H1 (cell line): ENCODE measurements around the gene SLC24A3. TPM values are rescaled to one million over a fixed set of nuclear protein-coding genes. Genes with fewer than 3 reads are reported as not detected.

Experiments
- CTCF ChIA-PET: fragments of 300-600 bp; sonication (Branson Sonifier 250); formaldehyde crosslinking; loops from one replicate; lab custom pipeline; 2021; ENCODE audit not compliant: partially characterized antibody; lab: Charles Lee
- POLR2A ChIA-PET: fragments of 300-600 bp; sonication (Branson Sonifier 250); formaldehyde crosslinking; loops from one replicate; lab custom pipeline; 2021; ENCODE audit warnings: inconsistent platforms; ENCODE audit not compliant: partially characterized antibody; lab: Charles Lee
- DNase-seq, 2 experiments: peaks; one replicate each; pipeline versions ENCODE4 v3.0.0 to v3.0.0-alpha.2; 2010 to 2022; ENCODE audit warnings: low spot score in 2 of 2, low read depth in 1 of 2, mixed read lengths in 1 of 2
- FAIRE-seq: peaks from 2 replicates; lab custom pipeline; 2011; peaks lifted over from hg19 to GRCh38; lab: Jason Lieb, UNC
- H2AFZ ChIP-seq: 2 replicates; pipeline ENCODE4 v1.8.1; 2012; ENCODE audit warnings: low read length, inconsistent platforms
- H2AK5ac ChIP-seq: 2 replicates; pipeline ENCODE4 v1.6.1; 2013; ENCODE audit warnings: low read depth, low read length
- H2BK120ac ChIP-seq: replicated peaks from 2 replicates; pipeline ENCODE3; 2013; ENCODE audit warnings: low read depth, low read length, inconsistent platforms
- H2BK12ac ChIP-seq: 2 replicates; pipeline ENCODE4 v1.6.1; 2013; ENCODE audit warnings: low read depth, low read length
- H2BK15ac ChIP-seq: 2 replicates; pipeline ENCODE4 v1.6.1; 2013; ENCODE audit warnings: low read length
- H2BK20ac ChIP-seq: 2 replicates; pipeline ENCODE4 v1.6.1; 2013; ENCODE audit warnings: low read length
- H2BK5ac ChIP-seq: 2 replicates; pipeline ENCODE4 v1.6.1; 2013; ENCODE audit warnings: low read depth, low read length
- H3K14ac ChIP-seq: 2 replicates; pipeline ENCODE4 v1.6.1; 2013; ENCODE audit warnings: inconsistent platforms; ENCODE audit not compliant: insufficient read length
- H3K18ac ChIP-seq: 2 replicates; pipeline ENCODE4 v1.6.1; 2013; ENCODE audit warnings: low read length; ENCODE audit errors: extremely low read depth
- H3K23ac ChIP-seq: 2 replicates; pipeline ENCODE4 v1.6.1; 2013; ENCODE audit warnings: inconsistent platforms; ENCODE audit not compliant: insufficient read length
- H3K23me2 ChIP-seq: 2 replicates; pipeline ENCODE4 v1.6.1; 2013; ENCODE audit warnings: low read depth, low read length
- H3K27ac ChIP-seq: 2 replicates; pipeline ENCODE4 v1.6.1; 2011; ENCODE audit warnings: low read depth, low read length, inconsistent platforms
- H3K27me3 ChIP-seq, 4 experiments: replicated peaks in 1 of 4; 1 replicate in 1 of 4; 2 replicates in 3 of 4; pipeline versions ENCODE4 v1.6.1 to v1.8.1; 2011 to 2013; ENCODE audit warnings: low read length in 3 of 4, mild to moderate bottlenecking in 3 of 4, inconsistent platforms in 2 of 4, mixed read lengths in 2 of 4, moderate library complexity in 1 of 4; ENCODE audit not compliant: control insufficient read depth in 3 of 4, insufficient read depth in 3 of 4; ENCODE audit errors: extremely low read depth in 1 of 4
- H3K36me3 ChIP-seq, 4 experiments: 2 replicates each; pipeline versions ENCODE4 v1.6.1 to v1.8.1; 2011 to 2013; ENCODE audit warnings: mild to moderate bottlenecking in 4 of 4, low read length in 3 of 4, moderate library complexity in 2 of 4, control low read depth in 1 of 4, inconsistent platforms in 1 of 4; ENCODE audit not compliant: insufficient read depth in 4 of 4, control insufficient read depth in 2 of 4
- H3K4ac ChIP-seq: replicated peaks from 2 replicates; pipeline ENCODE3; 2013; ENCODE audit warnings: low read length, low read depth, mixed read lengths, inconsistent platforms; ENCODE audit not compliant: insufficient read length
- H3K4me1 ChIP-seq, 4 experiments: replicated peaks in 1 of 4; 1 replicate in 1 of 4; 2 replicates in 3 of 4; pipeline versions ENCODE4 v1.6.1 to v1.8.1; 2011 to 2013; ENCODE audit warnings: low read length in 3 of 4, inconsistent platforms in 2 of 4, mixed read lengths in 1 of 4; ENCODE audit not compliant: insufficient read depth in 4 of 4, control insufficient read depth in 3 of 4
- H3K4me2 ChIP-seq, 2 experiments: 2 replicates each; pipeline versions ENCODE4 v1.6.1 to v1.8.1; 2011 to 2013; ENCODE audit warnings: low read depth in 2 of 2, low read length in 2 of 2, control low read depth in 1 of 2, inconsistent platforms in 1 of 2, mild to moderate bottlenecking in 1 of 2; ENCODE audit not compliant: insufficient read depth in 1 of 2
- H3K4me3 ChIP-seq, 4 experiments: fragments of 200-600, 300-600 bp in 1 of 4; sonication (generic), shearing (Covaris generic), sonication (Bioruptor Twin) in 1 of 4; 2 replicates each; pipeline versions ENCODE4 v1.5.1 to v1.8.1; 2011 to 2016; ENCODE audit warnings: low read length in 4 of 4, low read depth in 3 of 4, control low read depth in 2 of 4, inconsistent platforms in 2 of 4, mild to moderate bottlenecking in 2 of 4, mixed read lengths in 1 of 4, moderate library complexity in 1 of 4; ENCODE audit not compliant: insufficient read depth in 2 of 4; ENCODE audit errors: extremely low read depth in 1 of 4
- H3K56ac ChIP-seq: replicated peaks from 2 replicates; pipeline ENCODE3; 2013; ENCODE audit warnings: low read depth, mild to moderate bottlenecking, mixed read lengths, low read length, inconsistent platforms; ENCODE audit not compliant: insufficient read length
- H3K79me1 ChIP-seq: 2 replicates; pipeline ENCODE4 v1.6.1; 2013; ENCODE audit warnings: low read depth, low read length, control low read depth
- H3K79me2 ChIP-seq, 2 experiments: 2 replicates each; pipeline versions ENCODE4 v1.6.1 to v1.8.1; 2012 to 2013; ENCODE audit warnings: low read length in 2 of 2, mild to moderate bottlenecking in 2 of 2, inconsistent platforms in 1 of 2; ENCODE audit not compliant: insufficient read depth in 2 of 2, control insufficient read depth in 1 of 2
- H3K9ac ChIP-seq, 4 experiments: replicated peaks in 1 of 4; 1 replicate in 1 of 4; 2 replicates in 3 of 4; pipeline versions ENCODE4 v1.6.1 to v1.8.1; 2011 to 2013; ENCODE audit warnings: low read depth in 3 of 4, low read length in 3 of 4, control low read depth in 2 of 4, mild to moderate bottlenecking in 2 of 4, moderate library complexity in 2 of 4, inconsistent platforms in 1 of 4; ENCODE audit errors: extremely low read depth in 1 of 4
- H3K9me3 ChIP-seq, 2 experiments: 2 replicates each; pipeline versions ENCODE4 v1.6.1 to v1.8.1; 2012 to 2013; ENCODE audit warnings: mild to moderate bottlenecking in 2 of 2, moderate library complexity in 2 of 2, control low read depth in 1 of 2, inconsistent platforms in 1 of 2, low read depth in 1 of 2, low read length in 1 of 2, mixed read lengths in 1 of 2; ENCODE audit not compliant: insufficient read depth in 2 of 2
- H4K20me1 ChIP-seq, 2 experiments: replicated peaks in 1 of 2; 2 replicates each; pipeline versions ENCODE3 to v1.8.1; 2011 to 2013; ENCODE audit warnings: inconsistent platforms in 2 of 2, low read length in 2 of 2, mild to moderate bottlenecking in 1 of 2; ENCODE audit not compliant: insufficient read depth in 2 of 2, control insufficient read depth in 1 of 2
- H4K5ac ChIP-seq: 2 replicates; pipeline ENCODE4 v1.6.1; 2013; ENCODE audit warnings: low read length, low read depth, mixed read lengths, inconsistent platforms; ENCODE audit not compliant: insufficient read length
- H4K8ac ChIP-seq: 2 replicates; pipeline ENCODE4 v1.8.0; 2013; ENCODE audit warnings: mild to moderate bottlenecking, moderate library complexity, low read length, inconsistent platforms; ENCODE audit not compliant: insufficient read depth; ENCODE audit errors: extremely low read depth
- H4K91ac ChIP-seq: replicated peaks from 2 replicates; pipeline ENCODE3; 2013; ENCODE audit warnings: low read length, mixed read lengths, inconsistent platforms; ENCODE audit not compliant: insufficient read length
- POLR2A ChIP-seq, 2 experiments: IDR thresholded peaks; 1 replicate in 1 of 2; 2 replicates in 1 of 2; pipeline ENCODE4 v1.6.1; 2011; ENCODE audit warnings: low read depth in 2 of 2, low read length in 2 of 2, mild to moderate bottlenecking in 2 of 2; ENCODE audit errors: control extremely low read depth in 1 of 2
- SIX5 ChIP-seq: IDR thresholded peaks from 2 replicates; pipeline ENCODE4 v1.6.1; 2011; ENCODE audit warnings: mild to moderate bottlenecking, low read depth, low read length
- TAF1 ChIP-seq: IDR thresholded peaks from 2 replicates; pipeline ENCODE4 v1.6.1; 2011; ENCODE audit warnings: mild to moderate bottlenecking, low read depth, low read length
- WGBS, 2 experiments: shearing (Covaris generic) in 1 of 2; methylation state at CpG; one replicate each; pipeline versions ENCODE4 v1.1.6 to v1.1.7; 2013 to 2015; ENCODE audit warnings: low lambda C conversion rate in 2 of 2, mixed read lengths in 2 of 2, inconsistent platforms in 1 of 2, low coverage in 1 of 2, missing lambda C conversion rate in 1 of 2; ENCODE audit not compliant: insufficient replicate concordance in 2 of 2, insufficient coverage in 1 of 2, insufficient read length in 1 of 2; ENCODE audit errors: extremely low coverage in 1 of 2, missing lambda C conversion rate in 1 of 2; 5-methylcytosine and 5-hydroxymethylcytosine counted together
- polyA plus RNA-seq, 7 experiments: library from polyadenylated mRNA; depleted of rRNA in 3 of 7; stranded (reverse) in 5 of 7; unstranded in 2 of 7; fragments of >200 nt in 5 of 7; fragments of 200-250 nt in 2 of 7; gene quantifications; 1 replicate in 5 of 7; 2 replicates in 1 of 7; 4 replicates in 1 of 7; pipeline versions ENCODE4 v1.2.1 to v1.2.3, GENCODE V29; 2011 to 2013; ENCODE audit warnings: missing spikeins in 2 of 7, mixed read lengths in 2 of 7
- total RNA-seq: library from RNA; stranded (reverse); fragmentation: NEBNext Ultra II Directional; extraction: Animal tissue kit (Norgen Biotek cat#: 25700); gene quantifications from 2 replicates; pipeline ENCODE4 v1.2.1, GENCODE V29; 2021
- TF ChIP-seq, protein P1 (sequence below), 3 experiments: IDR thresholded peaks; 1 replicate in 2 of 3; 2 replicates in 1 of 3; pipeline versions ENCODE4 v1.5.1 to v1.6.1; 2011; ENCODE audit warnings: low read length in 3 of 3, mild to moderate bottlenecking in 3 of 3, inconsistent platforms in 2 of 3, low read depth in 1 of 3, moderate library complexity in 1 of 3; ENCODE audit not compliant: insufficient read depth in 1 of 3; ENCODE audit errors: control extremely low read depth in 1 of 3

SLC24A3 gene
- total and polyA plus RNA-seq, 2 of the 8 experiments (the other 6 are each of a cell fraction or from before 2014, with no cell fraction given): 4.5 to 6.3 TPM

GRCh38 chr20:19739351-19739750 is 526.9 kb downstream of the SLC24A3 start:
- Histone ChIP-seq H2BK15ac (no peak overlapping the region), H2BK20ac (no peak overlapping the region), H4K20me1 (no peaks in the 10 kb centered on the region), H3K23me2 (no peaks in the 10 kb centered on the region), H3K4ac (no peak overlapping the region), H3K9me3 (no peaks in the 10 kb centered on the region; a peak in 1 of 4 replicates), H3K18ac (no peak overlapping the region), H2BK12ac (no peak overlapping the region), H4K5ac (no peak overlapping the region), H2BK5ac (no peak overlapping the region), H3K27me3 (no peaks in the 10 kb centered on the region; a peak in 1 of 7 replicates), H2AK5ac (no peak overlapping the region), H4K8ac (no peak overlapping the region), H3K4me1 (peaks cover 0 to 5% (median under 1%) of the 10 kb centered on the region in 4 experiments; a peak in 2 of 7 replicates), H3K79me1 (no peaks in the 10 kb centered on the region; the same call in 1 of the 2 replicates), H3K4me3 (no peak overlapping the region), H3K9ac (no peak overlapping the region), H2AFZ (no peak overlapping the region), H3K79me2 (no peaks in the 10 kb centered on the region), H3K23ac (no peak overlapping the region), H2BK120ac (no peak overlapping the region), H3K36me3 (no peaks in the 10 kb centered on the region), H3K27ac (no peak overlapping the region), H4K91ac (no peak overlapping the region), H3K4me2 (no peak overlapping the region), H3K56ac (no peak overlapping the region), H3K14ac (no peak overlapping the region)
- DNase-seq (no peak), FAIRE-seq (no peak)
- no peak for TF ChIP-seq POLR2A (IDR thresholded peaks at IDR 0.05; ENCODE audit: control extremely low read depth in 1 of 2, low read depth in 2 of 2, low read length in 2 of 2)
- TF ChIP-seq SIX5: no peak
- TF ChIP-seq, protein P1, sequence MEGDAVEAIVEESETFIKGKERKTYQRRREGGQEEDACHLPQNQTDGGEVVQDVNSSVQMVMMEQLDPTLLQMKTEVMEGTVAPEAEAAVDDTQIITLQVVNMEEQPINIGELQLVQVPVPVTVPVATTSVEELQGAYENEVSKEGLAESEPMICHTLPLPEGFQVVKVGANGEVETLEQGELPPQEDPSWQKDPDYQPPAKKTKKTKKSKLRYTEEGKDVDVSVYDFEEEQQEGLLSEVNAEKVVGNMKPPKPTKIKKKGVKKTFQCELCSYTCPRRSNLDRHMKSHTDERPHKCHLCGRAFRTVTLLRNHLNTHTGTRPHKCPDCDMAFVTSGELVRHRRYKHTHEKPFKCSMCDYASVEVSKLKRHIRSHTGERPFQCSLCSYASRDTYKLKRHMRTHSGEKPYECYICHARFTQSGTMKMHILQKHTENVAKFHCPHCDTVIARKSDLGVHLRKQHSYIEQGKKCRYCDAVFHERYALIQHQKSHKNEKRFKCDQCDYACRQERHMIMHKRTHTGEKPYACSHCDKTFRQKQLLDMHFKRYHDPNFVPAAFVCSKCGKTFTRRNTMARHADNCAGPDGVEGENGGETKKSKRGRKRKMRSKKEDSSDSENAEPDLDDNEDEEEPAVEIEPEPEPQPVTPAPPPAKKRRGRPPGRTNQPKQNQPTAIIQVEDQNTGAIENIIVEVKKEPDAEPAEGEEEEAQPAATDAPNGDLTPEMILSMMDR (IDR thresholded peaks at IDR 0.05; ENCODE audit: control extremely low read depth in 1 of 3, insufficient read depth in 1 of 3, low read depth in 1 of 3, low read length in 3 of 3): no peak
- TF ChIP-seq TAF1: no peak
- WGBS, 2 experiments: 99% methylated on average over 7 of the region's 10 CpGs; no CpG with 5 or more reads in 1 of the 2 experiments
- CTCF ChIA-PET: interaction anchor here (2.3 kb wide), 1 partner anchor 46 kb away, joined by 6 read pairs; no protein-coding TSS in a partner anchor
- POLR2A ChIA-PET: no interaction called here
